HUDEP-2 (cell line): ENCODE results near the gene ZDHHC16.
"Not testable (repeated sequence)": the region's sequence is repeated elsewhere in the genome, so short reads cannot be mapped to it uniquely, and the experiment has no call there.

Source experiments
- DNase-seq, 76 experiments: peaks; one replicate each; lab custom pipeline; 2025; ENCODE audit not compliant: unreplicated experiment in 76 of 76; lab: John Stamatoyannopoulos, UW

Gene ZDHHC16

DNA sequence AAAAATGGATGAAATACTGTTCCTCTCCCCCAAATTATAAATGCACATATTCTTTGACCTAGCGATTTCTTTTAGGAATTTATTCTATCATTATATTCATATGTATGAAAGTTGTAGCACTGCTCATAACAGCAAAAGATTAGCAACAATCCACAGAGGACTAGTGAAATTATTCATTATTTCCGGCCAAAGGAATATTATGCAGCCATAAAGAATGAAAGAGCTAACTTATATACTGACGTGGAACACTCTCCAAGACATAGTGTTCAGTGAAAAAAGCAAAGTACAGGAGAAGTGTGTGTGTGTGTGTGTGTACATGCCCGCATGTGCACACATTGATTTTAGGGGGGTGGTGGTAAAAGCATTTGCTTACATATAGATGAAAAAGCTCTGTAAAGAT, 28.9 kb downstream of the ZDHHC16 start:
- no peak for DNase-seq

DNA sequence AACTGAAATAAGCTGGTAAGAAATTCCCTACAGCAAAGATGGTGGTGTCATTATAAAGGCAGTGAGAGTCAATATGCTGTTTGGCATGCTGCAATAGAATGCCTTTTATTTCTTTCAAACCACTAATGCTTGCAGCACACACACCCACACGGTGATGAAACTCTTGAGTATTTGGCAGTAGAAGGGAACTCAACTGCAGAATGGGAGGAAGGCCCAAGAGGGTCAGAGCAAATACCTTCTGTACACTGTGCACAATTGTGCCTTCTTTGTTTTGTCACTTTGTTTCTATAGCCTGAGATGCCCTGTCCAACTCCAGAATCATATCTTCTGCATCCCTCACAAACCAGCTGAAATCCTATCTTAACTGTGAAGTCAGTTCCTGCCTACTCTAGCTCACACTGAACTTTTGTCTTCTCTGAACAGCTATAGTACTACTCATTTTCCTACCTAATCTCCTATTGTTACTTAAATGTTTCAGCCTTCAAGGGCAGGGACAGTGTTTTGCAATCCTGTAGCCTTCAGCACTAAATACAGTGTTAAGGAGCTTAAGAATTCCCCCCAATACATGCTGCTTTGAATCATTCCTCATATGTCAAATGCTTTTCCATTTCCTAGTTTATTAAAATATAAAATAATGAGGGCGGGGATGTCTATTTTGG, 30.1 kb downstream of the ZDHHC16 start:
- no peak for DNase-seq

DNA sequence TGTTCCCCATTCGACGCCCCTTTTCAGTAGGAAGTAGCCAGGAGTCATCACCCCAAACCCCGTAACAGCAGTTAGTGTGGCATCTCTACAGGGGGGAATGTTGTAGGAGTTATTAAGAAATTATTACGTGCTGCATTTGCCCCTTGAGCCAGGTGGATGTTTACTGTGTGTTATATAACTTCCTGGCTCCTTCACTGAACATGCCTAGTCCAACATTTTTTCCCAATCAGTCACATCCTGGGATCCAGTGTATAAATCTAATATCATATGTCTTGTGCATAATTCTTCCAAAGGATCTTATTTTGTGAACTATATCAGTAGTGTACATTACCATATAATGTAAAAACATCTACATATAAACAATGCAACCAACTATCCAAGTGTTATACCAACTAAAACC, 33.4 kb downstream of the ZDHHC16 start:
- DNase-seq, result not testable (repeated sequence)

DNA sequence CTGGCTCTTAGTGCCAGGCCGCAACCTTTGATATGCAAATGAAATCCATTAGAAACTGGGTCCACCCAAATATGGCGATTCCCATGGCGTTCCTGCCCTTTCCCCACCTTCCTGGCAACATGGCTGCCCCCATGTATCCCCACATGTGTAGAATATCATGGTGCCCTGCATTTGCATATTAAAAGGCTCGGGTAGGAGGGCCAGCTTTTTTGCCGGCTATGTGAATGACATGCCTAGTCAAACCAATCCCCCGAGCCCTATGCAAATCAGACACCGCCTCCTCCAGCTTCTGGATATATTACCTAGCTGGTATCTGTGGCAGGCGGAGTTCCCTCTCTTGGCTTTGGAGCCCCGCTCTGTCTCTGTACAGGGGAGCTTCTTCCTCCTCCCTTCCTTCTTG, 34.0 kb downstream of the ZDHHC16 start:
- peak in 1 of 76 experiments; percentile 8 for DNase-seq

DNA sequence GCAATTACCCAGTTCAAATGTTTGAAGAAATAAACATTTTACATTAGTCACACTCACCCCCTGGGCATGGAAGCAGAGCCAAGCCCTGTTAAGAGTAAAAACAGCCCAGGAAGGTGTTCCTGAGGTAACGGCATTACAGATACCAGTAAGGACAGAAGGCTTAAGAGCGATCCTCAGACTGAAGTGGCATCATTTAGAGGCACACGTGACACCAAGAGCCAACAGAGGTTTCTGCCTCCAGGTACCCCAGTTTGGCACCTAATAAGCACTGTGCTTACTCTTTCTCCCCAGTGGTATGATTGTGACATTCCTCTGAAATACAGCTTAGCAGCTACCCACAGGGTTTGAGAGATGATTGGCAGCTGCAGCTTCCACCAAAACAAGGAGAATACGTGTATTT, 35.1 kb downstream of the ZDHHC16 start:
- DNase-seq, result no peak

DNA sequence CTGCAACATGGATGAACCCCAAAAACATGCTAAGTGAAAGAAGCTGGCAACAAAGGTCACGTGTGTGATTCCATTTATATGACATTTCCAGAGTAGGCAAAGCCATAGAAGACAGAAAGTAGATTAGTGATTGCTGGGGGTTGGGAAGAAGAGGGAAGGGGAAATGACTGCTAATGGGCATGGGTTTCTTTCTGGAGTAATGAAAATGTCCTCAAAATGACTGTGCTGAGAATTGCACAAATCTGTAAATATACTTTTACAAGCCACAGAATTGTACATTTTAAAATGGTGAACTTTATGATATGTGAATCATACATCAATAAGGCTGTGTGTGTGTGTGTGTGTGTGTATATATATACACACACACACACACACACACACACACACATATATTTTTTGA, 36.4 kb downstream of the ZDHHC16 start:
- DNase-seq, result no peak

DNA sequence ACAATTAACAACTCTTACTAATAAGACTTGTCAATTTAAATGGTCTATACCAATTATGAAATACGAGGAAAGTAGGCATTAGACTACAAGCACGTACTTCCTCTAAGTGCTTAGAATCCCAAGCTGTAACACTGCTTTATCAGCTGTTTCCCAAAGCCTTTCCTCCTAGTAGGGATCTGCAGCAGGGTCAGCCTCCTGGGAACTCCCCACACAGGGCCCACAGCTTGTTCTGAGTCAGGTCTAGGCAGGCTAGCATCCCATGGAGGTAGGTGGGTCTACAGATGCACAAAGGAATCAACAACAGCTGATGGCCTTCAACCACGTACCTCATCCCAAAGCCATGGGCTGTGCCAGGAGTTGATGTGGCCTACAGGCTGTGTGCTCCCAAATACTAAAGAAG, 37.5 kb downstream of the ZDHHC16 start:
- DNase-seq, result no peak

DNA sequence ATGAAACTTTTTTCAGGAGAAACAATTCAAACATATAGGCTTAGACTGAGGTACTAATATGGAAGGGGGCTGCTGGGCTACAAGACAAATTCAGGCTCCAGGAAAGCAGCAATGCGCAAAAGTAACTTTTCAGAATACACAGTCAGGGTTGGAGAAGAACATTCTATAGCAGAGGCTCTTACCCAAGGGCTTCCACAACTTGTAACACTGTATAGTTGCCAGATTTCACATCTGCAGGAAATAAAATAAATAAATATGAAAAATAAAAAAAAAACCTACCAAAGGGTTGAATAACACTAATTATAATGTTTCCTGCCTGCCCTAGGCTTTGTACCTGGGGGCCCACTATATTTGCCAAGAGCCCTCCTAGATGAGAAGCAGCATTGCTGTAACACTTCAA, 37.9 kb downstream of the ZDHHC16 start:
- DNase-seq, result no peak

DNA sequence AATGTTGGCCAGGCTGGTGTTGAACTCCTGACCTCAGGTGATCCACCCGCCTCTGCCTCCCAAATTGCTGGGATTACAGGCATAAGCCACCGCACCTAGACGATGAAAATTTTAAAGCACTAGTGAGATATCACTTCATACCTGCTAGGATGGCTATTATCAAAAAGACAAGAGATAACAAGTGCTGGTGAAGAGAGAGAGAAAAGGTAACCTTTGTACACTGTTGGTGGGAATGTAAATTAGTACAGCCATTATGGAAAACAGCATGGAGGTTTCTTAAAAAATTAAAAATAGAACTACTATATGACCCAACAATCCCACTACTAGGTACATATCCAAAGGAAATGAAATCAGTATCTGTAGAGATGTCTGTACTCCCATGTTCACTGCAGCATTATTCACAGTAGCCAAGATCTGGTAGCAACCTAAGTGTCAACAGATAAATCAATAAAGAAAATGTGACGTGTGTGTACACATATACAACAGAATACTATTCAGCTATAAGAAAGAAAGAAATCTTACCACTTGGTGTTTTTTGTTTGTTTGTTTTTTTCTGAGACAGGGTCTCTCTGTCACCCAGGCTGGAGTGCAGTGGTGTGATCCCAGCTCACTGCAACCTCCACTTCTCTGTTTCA, 39.8 kb downstream of the ZDHHC16 start:
- no peak for DNase-seq

DNA sequence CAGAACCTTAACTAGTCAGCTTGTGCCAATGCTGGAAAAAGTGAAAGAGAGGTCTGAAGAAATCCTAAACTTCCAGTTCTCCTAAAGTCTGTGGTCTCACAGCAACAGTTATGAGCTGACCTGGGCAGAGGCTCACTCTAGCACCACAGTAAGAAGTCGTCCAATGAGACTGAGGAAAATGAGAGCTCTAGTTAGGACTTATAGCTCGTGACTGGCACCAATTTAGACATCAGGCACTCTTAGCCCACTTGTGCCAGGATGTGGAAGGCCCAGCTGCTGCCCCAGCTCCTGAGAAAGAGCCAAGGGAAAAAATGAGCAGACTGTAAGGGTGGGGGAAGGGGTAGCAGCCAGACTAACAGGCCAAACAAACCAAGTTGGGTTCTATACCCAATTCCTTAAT, 44.6 kb downstream of the ZDHHC16 start:
- DNase-seq, result no peak

DNA sequence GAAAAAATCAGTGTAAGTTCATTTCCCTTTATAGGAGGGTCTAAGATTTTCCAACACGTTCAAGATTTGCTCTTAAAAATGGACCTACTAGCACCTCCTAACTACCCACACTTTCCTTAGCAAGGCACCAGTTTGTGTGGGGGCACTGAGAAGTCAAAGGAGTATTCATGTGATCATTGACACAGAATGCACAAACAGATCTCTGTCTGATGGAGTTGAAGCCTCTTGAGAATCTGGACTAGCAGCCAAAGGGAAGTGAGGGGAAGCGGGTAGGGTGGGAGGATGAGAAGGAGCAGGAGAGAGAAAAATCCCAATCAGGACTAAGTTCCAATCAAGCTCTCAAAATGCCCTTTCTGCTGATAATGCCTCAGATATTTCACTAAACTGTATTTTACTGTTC, 48.2 kb downstream of the ZDHHC16 start:
- no peak for DNase-seq

DNA sequence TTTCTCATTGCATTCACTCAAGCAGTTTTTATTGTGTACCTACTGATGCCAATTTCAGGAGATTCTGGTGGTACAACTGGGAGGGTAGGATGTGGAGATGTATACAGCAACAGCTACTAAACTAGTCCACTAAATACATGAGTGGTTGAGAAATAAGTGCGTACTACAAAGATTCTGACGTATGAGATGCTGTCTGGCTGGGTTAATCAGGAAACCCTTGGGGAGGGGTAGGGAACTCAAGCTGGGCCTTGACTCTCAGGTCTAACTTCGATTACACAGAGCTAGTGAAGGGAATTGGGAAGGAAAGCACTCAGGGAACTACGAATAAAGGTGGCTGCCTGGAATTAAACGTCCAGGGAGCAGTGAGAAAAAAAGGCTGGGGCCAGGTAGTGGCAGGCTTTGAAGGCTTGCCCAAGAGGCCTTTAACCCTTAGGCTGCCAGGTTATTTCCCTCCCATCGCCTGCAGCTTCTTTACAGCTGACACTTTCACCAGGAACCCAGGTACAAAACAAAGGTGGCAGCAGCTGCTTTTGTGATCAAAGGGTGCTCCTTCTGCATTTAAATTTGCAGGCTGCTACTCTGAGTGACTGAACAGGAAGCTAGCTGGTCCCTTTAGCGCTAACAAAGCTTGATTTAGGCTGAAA, 49.0 kb downstream of the ZDHHC16 start:
- DNase-seq, result no peak

DNA sequence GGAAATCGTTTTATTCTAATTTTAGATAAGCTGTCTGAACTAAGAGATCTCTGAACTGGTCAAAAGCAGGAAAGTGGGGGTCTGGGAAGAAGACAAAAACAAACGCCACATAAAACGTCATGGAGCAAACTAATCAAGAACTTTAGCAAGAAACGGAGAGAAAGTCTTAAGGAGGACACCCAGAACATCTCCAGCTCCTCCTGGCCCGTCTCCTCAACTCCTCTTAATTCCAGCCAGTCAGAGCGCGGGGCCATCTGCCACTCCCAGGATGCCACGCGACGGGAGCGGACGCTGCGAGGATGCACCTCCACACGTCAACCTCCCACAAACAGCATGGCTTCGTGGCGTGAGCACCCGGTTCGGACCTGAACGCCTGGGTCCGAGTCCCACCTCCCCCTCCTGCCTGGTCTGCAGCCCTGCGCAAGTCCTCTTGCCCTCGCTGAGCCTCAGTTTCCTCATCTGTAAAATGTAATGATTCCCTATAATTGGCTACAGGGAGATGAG, 51.6 kb downstream of the ZDHHC16 start:
- peak in 74 of 76 experiments; percentile 16 to 86 (median 74) for DNase-seq

DNA sequence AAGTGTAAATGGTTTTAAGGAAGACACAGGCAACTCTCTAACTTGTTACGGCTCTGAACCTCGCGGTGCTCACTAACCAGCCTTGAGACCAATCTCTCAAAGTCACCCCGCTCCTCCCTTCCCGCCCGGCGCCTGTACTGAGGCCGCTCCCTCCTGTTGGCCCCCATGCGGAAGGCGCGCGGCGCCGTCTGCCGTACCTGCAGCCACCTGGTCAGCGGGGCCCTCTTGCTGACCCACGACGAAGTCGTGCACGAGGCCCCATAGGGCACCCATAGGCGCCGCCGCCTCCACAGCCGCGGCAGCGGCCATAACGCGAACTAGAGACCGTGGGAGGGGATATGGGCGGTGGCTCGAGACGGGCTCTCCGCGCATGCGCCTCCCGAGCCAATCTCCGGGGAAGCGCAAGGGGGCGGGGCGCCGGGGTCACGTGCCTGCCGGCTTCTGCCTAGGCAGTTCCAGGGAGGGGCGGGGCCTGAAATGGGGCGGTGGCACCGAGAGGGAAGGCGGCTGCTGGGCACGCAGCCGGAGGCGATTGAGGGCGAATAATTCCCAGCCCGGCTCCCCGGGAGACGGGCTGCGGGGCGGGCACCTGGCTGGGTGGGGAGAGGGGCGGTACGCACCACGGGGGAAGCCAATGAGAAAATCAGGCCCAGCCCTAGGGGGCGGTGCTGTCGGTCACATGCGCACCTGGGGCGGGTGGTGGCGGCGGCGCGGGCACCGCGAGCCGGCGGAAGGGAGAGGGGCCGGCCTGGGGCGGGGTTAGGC, 52.3 kb downstream of the ZDHHC16 start, which contains the start of gene MMS19:
MMS19 (minus strand) TSS at position 347 of the 765 bp plus-strand sequence; CDS start at position 309, 38 bp downstream.
- DNase-seq, result peak; percentile 37 to 100 (median 98)

DNA sequence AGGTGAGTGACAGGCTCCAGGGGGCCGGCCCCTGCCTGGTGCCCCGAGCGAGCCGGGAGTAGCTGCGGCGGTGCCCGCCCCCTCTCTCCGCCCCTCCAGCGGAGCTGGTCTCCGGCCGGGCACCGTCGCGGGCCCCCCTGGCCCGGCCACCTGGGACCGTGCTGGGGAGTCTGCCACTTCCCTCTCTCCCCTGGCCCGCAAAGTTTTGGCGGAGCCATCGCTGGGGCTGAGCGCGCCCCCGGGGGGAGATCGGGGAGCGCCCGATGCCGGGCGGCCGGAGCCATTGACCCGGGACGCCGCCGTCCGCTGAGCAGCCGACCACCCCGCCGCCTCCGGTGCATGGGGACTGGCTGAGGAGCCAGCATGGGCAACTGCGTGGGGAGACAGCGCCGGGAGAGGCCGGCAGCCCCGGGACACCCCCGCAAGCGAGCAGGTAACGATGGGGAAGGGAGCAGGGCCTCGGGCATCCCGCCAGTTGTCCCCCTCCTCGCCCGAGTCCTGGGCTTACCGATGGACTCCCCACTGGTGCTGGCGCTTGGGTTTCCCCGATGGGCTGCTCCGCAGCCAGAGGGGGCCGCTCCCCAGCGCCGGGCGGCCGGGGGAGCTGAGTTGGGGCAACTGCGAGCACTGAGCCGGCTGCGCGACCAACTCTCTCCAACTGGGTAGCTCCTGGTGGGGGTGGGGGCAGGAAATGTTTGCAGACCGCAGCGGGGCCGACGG, 53.0 kb downstream of the ZDHHC16 start, which contains the start of gene UBTD1:
UBTD1 (plus strand) TSS at position 84 of the 720 bp plus-strand sequence; CDS start at position 364, 280 bp downstream.
- DNase-seq, result peak in 1 of 76 experiments; percentile 8

DNA sequence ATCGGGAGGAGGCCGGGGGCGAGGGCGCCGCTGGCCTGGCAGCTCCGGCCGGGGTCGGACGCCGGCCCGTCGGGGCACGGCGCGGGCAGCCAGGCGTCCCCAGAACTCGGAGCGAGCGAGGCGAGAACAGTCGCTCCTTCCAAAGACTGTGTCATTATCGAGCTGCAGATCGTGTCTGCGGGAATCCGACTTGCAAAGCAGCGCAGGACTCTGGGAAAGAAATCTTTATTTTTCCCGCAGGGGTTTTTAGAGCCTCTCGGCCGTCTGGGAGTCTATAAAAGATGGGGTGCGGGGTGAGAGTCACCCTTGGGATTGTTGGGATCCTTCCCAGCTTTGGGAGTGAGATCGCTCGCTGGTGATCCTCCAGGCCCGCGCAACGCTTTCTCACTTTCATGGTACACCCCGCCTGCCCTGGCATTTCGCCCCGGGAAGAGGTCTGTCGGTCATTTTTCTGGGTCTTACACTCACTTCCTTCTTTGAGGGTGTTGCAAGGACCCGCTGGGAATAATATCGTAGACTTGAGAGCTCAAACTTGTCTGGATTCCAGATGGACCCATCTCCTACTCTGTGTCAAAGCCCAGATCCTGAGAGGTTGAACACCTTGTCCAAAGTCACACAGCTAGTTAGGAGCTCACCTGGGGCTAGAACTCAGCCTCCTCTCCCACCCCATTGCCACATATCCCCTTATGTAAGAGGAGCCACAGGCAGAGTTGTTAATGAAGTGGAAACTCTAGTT, 53.8 kb downstream of the ZDHHC16 start:
- DNase-seq, result peak in 1 of 76 experiments; percentile 6

DNA sequence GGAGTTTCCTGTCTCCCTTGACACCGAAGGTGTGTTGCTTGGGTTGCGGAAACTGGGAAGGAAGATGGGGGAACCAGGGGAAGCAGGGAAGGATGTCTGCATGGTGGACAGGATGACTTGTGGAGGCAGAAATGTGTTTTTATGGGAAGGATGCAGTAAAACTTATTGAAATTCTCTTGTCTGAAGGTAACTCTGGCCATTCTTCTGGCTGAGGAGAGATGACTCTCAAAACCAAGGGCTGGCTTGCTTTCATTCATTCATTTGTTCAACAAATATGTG, 54.3 kb downstream of the ZDHHC16 start:
- DNase-seq, result no peak

DNA sequence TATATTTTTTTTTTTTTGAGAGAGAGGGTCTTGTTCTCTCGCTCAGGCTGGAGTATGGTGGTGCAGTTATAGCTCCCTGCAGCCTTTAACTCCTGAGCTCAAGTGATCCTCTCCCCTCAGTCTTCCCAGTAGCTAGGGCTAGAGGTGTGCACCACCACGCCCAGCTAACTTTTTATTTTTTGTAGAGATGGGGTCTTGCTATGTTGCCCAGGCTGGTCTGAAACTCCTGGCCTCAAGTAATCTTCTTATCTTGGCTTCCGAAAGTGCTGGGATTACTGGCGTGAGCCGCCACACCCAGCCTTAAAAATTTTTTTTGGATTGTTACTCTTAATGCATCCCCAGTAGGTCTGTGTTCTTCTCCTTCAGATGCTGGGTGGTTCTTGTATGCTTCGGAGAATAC, 56.9 kb downstream of the ZDHHC16 start:
- no peak for DNase-seq

DNA sequence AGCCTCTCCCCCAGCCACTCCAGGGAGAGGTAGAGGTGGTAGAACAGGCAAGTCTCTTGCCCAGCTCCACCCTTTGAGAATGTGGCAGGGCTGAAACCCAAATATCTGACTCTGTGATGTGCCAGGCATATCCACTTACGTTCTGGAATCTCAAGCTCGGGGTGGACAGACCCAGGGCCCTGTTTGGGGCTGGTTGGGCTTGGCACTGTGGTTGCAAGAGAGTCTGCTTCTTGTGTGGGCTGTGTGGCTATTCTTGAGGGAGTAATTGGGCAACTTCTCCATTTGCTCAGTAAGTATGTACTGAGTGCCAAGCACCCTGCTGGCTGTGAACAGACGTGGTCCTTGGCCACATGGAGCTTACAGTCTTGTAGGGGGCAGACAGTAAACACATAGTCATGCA, 57.4 kb downstream of the ZDHHC16 start:
- DNase-seq, result no peak

DNA sequence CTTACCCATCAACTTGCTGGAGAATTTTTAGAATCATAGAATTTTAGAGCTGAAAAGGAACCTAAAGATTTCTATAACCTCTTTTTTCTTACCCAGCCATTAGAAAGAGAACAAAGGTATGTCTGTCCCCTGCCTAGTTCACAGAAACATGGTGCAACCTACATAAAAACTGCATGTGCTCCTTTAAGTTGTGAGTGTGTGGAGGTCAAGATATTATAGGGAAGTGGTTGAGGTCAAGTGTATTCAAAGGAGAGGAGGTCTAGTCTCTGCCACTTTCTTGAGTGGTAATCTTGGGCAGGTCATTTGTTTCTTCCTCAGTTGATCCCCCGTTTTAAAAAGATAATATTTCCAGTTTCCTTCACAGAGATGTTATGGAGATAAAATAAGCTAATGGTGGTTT, 59.2 kb downstream of the ZDHHC16 start:
- no peak for DNase-seq
